AG08396 (cell line): Measurements from ENCODE around the gene THSD4.

ENCODE experiments used
- DNase-seq: peaks from one replicate; pipeline ENCODE4 v3.0.0; 2012; ENCODE audit warnings: low spot score, mixed read lengths

The THSD4 gene

DNA sequence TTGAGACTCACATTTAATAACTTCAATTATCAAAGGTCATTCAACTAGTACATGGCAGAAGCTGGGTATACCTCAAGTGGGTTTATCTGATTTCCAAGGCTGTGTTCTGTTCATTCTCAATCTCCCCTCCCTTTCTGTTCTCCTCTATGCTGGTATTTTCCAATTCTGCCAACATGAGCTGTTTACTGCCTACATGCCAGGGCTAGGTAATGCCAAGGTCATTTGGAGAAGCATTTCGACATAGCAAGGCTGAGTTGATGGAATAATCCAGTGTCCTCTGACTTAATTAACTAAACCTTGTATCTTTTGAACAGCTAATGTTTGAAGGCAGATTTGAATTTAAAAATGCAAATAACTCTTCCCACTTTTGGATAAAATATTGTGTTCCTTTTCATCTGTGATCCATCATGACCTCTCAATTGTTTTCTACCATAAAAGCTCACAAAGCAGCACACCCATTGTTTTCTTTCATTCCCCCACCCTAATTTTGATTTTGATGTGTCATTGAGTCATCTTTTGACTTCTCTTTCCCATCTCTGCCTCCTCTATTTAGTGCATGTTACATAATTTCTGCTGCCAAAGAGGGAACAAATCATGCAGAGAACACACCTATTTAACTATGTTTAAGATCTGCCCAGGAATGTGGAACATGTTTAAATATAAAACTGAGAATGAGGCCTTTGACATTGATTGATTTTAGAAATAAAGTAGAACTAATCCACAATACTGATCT, 386.2 kb downstream of the THSD4 start:
- DNase-seq: no peak

DNA sequence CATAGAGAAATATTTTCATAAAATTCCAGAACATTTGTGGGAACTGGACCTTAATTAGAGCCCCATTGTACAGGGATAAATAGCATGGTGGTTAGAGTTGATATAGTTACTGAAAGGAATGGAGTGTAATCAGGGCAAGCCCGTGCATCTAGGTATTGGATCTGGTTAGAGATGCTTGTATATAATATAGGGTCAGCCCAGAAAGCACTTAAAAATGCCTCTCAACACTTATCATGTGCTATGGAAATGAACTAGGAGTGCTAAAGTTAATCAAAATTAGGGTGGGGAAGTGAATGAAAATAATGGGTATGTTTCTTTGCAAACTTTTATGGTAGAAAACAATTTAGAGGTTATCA, 386.8 kb downstream of the THSD4 start:
- DNase-seq: no peak

DNA sequence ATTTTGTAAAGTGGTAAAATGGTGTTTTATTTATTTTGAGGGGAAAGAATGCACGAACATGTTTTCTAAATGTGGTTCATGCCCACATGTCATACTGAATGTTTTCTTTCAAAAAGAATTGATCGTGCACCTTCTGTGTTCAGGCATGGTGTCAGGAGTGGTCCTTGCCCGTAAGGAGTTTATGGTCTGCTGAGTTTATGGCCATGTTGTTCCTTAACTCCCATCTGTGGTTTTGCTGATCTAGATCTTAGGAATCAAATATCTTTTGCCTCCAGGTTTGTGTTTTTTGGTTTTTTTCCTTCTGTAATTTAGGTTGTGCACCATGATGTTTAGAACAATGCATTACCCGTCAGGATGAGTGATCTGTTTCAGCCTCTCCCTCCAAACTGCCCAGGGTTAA, 390.7 kb downstream of the THSD4 start:
- no peak for DNase-seq

- DNase-seq: no peak
Measured at GRCh38 chr15:71506946-71507345, 391.7 kb downstream of the THSD4 start.

GRCh38 chr15:71508081-71508682, 392.9 kb downstream of the THSD4 start:
- no peak for DNase-seq

- DNase-seq: no peak
Measured at GRCh38 chr15:71509139-71509538, 393.9 kb downstream of the THSD4 start.

- no peak for DNase-seq
Measured at GRCh38 chr15:71510763-71511162, 395.5 kb downstream of the THSD4 start.

- no peak for DNase-seq
Measured at GRCh38 chr15:71511796-71512681, 396.8 kb downstream of the THSD4 start.

DNA sequence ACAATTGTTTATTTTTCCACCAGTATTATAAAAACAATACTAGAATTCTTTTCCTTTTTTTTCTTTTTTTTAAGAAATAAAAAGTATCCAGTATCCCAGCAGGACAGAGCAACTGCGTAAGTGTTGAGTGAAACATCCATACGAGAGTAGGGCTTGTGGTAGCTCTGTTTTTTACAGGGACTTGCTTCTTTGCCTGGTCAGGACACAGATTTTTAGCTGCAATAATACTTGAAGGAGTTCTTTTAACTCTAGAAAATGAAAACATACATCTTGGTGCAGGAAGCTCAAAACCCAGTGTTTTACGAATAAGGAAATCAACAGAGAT, 397.4 kb downstream of the THSD4 start:
- DNase-seq: no peak

DNA sequence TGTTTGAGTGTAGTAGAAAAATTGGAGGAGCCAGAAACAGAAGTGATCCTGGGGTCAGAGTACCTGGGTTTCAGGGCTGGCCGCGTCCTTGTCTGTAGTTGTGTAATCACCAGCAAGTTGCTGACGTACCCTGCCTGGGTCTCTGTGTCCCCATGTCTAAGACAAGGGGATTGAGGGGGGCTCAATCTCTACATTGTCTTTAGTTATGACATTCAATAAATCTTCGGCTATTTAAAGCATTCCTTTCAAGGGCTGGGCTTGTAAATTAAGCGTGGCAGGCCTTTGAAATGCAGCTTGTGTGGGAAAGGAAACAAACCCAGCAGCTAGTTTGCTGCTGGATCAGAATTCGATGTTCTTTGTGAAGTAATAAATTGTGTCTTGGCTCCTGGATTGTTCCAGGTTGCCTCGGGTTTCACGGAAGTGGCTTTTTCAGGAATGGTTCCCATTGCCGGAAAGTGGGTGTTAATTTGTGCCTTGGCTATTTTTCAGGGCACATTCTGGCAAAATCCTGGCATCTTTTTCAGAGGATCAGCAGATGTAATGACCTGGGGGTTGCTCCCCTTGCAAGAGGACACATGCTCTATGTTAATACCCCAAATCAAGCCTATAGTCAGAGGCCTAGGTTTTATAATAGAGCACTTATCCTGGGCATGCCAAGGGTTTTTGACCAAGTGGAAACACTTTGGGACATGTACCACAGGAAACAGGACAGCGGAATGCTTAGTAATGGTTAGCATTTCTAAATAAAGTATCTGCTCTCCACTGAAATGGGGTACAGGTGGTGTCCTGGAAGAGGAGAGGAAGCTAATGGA, 400.3 kb downstream of the THSD4 start:
- no peak for DNase-seq

DNA sequence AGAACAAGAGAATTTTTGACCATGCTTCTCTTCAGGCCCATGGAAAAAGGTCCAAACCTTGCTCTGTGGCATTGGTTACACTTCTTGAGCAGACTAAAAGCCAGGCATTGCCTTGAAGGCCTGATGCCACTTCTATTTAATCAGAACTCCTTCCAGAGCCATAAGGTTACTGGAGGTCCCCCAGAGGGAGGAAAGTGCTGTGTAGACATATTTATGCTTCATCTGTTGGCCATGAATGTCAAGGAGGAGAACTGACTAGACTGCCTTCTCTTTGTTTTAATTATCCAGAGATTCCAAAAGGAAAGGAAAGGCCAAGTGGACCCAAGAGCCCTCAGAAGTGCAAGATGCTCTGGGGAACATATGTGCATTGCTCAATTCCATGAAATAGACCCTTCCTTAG, 402.5 kb downstream of the THSD4 start:
- DNase-seq: no peak

DNA sequence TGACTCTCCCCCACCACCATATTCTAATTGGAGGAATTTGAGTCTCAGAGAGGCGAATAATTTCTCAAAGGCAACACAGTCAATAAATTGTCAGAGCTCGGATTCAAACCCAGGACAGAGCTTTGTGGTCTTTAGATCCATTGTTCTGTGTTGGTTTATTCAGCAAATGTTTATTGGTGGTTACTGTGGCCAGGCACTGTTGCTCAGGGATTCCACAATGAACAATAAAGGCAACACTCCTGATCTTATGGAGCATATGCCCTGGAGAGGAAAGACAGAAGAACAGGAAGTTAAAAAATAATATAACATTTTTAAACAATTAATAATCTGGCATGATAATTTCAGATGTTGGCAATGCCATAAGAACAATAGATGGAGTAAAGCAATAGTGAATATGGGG, 403.4 kb downstream of the THSD4 start:
- DNase-seq: no peak

- DNase-seq: peak; percentile 39
Measured at GRCh38 chr15:71526060-71526820, 411.0 kb downstream of the THSD4 start.

- DNase-seq: no peak
Measured at GRCh38 chr15:71529361-71529760, 414.1 kb downstream of the THSD4 start.

- no peak for DNase-seq
Measured at GRCh38 chr15:71530116-71530515, 414.8 kb downstream of the THSD4 start.

GRCh38 chr15:71532994-71533393, 417.7 kb downstream of the THSD4 start:
- peak; percentile 22 for DNase-seq

GRCh38 chr15:71538181-71538580, 422.9 kb downstream of the THSD4 start:
- no peak for DNase-seq

DNA sequence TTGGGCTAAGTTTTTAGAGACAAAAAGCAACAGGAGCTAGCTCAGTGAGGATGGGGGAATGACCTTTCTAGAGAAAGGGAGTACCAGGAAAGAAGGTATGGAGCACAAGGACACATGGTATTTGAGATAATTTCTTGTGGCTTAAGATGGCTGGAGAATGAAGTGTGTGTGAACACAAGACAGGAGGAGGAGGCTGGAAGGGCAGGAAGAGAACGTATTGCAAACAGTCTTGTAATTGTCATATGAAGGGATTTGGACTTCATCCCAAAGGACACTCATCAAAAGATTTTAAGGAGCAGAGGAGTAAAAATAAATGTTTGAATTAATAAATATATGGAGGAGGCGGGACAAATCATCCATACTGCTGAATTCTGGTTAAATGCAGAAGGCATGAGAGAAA, 426.5 kb downstream of the THSD4 start:
- DNase-seq: no peak

DNA sequence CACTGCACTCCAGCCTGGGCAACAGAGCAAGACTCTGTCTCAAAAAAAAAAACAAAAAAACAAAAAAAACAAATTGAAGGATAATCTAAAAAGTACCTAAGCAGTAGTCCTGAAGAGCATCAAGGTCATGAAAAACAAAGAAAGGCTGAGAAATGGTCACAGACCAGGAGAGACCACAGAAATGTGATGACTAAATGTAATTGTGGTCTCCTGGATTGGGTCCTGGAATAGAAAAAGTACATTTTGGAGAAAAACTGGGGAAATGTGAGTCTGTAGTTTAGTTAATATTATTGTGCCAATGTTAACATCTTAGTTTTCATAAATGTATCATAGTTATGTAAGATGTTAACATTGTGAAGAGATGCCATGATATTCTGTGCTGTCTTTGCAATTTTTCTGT, 427.6 kb downstream of the THSD4 start:
- DNase-seq: no peak

DNA sequence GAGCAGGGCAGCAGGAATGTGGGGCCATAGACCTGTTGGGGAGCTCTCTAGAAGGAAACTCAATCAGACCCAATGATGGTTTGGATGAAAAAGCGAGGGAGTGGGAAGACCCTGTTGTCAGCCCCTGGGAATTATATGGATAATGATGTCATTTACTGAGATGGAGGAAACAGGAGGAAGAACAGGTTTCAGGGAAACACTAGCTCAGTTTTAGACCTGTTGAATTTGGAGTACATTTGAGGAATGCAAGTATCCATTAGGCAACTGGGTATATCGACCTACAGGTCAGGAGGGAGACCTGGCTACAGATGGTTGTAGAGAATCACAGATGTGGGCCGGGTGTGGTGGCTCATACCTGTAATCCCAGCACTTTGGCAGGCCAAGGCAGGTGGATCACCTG, 428.1 kb downstream of the THSD4 start:
- no peak for DNase-seq

- no peak for DNase-seq
Measured at GRCh38 chr15:71545223-71545760, 430.0 kb downstream of the THSD4 start.
